Right atrium auricular region (tissue), 2 donors: ENCODE data around the gene SLC66A2. TPM values are rescaled to one million over a fixed set of nuclear protein-coding genes. Genes with fewer than 3 reads are reported as not detected.
A peak's percentile ranks its signal among the peaks of the same experiment; 100 is the strongest.

ENCODE experiments used
- DNase-seq: peaks from one replicate; pipeline ENCODE4 v3.0.0-alpha.2; 2019; ENCODE audit warnings: low spot score
- H3K27ac ChIP-seq, 2 donors: fragments of 200-600 bp; sonication (generic); 1 replicate in 1 of 2; 2 replicates in 1 of 2; pipeline ENCODE4 v1.5.1; 2016 to 2019
- H3K27me3 ChIP-seq, 2 donors: fragments of 200-600 bp; sonication (generic); one replicate each; pipeline versions ENCODE4 v1.5.1 to v1.6.0; 2017 to 2019
- H3K36me3 ChIP-seq: fragments of 200-600 bp; sonication (generic); one replicate; pipeline ENCODE4 v1.5.1; 2016
- H3K4me1 ChIP-seq, 2 donors: fragments of 200-600 bp; sonication (generic); one replicate each; pipeline versions ENCODE4 v1.5.1 to v1.6.0; 2017 to 2019
- H3K4me3 ChIP-seq, 2 donors: fragments of 200-600 bp; sonication (generic); 1 replicate in 1 of 2; 2 replicates in 1 of 2; pipeline ENCODE4 v1.5.1; 2017 to 2019; ENCODE audit warnings: mild to moderate bottlenecking in 1 of 2, moderate library complexity in 1 of 2
- H3K9me3 ChIP-seq, 2 donors: fragments of 200-600 bp; sonication (generic); one replicate each; pipeline ENCODE4 v1.5.1; 2019
- total RNA-seq, 2 donors: library from RNA; depleted of rRNA; stranded (reverse); fragments of >200 nt; gene quantifications; one replicate each; pipeline ENCODE4 v1.1.0, GENCODE V29; 2016
- TF ChIP-seq, protein P1 (sequence below), 2 donors: fragments of 200-600 bp; sonication (generic); IDR thresholded peaks; one replicate each; pipeline ENCODE4 v1.5.1; 2019; ENCODE audit warnings: antibody characterized with exemption in 2 of 2

The SLC66A2 gene
- total RNA-seq, 2 donors from 2014 or later = 21.4 to 22.9 TPM

DNA sequence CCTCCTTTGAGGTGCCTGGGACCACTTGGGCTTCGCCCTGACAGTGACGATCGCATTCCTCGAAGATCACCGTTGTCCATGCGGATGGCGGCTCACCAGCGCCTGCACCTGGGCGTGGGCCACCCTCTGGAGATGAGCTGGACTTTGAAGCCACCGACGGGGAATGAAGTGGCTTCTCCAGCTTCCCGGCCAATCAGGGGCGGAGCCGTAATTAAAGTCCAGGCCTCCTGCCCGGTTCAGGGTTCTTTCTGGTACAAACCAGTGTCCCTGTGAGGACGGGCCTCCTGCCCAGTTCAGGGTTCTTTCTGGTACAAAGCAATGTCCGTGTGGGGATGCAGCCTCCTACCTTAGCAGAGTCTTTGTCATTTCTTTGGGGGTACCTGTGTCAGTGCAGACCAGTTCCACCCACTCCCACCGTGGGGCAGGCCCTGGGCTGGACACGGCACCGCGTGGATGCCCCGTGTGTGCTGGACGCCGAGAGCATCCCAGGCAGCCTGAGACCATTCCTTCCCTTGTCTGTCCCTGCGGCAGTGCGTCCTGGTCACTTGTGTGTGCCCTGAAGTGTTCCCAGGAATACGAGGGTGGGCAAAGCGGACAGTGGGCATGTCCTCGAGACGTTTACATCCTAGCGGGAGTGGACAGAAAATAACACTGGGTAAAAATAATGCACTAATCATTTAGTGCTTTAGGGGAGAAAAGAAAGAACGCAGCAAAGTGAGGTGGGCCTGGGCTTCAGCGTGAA is 98.7 kb downstream of the SLC66A2 start:
- DNase-seq = peak; percentile 36
- Histone ChIP-seq H3K4me3 (no peak overlapping the region), H3K27me3 (no peaks in the 10 kb centered on the region), H3K27ac (no peak overlapping the region), H3K36me3 (no peaks in the 10 kb centered on the region), H3K4me1 (peaks cover 0 to 5% of the 10 kb centered on the region in 2 donors), H3K9me3 (no peaks in the 10 kb centered on the region)
- TF ChIP-seq, protein P1, sequence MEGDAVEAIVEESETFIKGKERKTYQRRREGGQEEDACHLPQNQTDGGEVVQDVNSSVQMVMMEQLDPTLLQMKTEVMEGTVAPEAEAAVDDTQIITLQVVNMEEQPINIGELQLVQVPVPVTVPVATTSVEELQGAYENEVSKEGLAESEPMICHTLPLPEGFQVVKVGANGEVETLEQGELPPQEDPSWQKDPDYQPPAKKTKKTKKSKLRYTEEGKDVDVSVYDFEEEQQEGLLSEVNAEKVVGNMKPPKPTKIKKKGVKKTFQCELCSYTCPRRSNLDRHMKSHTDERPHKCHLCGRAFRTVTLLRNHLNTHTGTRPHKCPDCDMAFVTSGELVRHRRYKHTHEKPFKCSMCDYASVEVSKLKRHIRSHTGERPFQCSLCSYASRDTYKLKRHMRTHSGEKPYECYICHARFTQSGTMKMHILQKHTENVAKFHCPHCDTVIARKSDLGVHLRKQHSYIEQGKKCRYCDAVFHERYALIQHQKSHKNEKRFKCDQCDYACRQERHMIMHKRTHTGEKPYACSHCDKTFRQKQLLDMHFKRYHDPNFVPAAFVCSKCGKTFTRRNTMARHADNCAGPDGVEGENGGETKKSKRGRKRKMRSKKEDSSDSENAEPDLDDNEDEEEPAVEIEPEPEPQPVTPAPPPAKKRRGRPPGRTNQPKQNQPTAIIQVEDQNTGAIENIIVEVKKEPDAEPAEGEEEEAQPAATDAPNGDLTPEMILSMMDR (IDR thresholded peaks at IDR 0.05) = no peak

Other genes with a start within 250 kb of the SLC66A2 start
- gene KCNG2, start 153.7 kb downstream of the SLC66A2 start, total RNA-seq = not detected
- 10 to 100 TPM in 1 of 2 donors, 1 to 10 TPM in 1; 8.6 to 13.0 TPM for gene HSBP1L1, start 13.0 kb upstream of the SLC66A2 start, total RNA-seq
- 10 to 100 TPM; 20.8 to 37.5 TPM for gene TXNL4A, start 36.9 kb upstream of the SLC66A2 start, total RNA-seq
- 10 to 100 TPM; 11.9 to 17.5 TPM for gene RBFA, start 82.8 kb upstream of the SLC66A2 start, total RNA-seq
- gene ADNP2, start 157.6 kb upstream of the SLC66A2 start, total RNA-seq = 10 to 100 TPM; 10.9 to 12.3 TPM